Ovary (tissue), 9 donors: ENCODE data around the gene USH1G. TPM values are rescaled to one million over a fixed set of nuclear protein-coding genes. Genes with fewer than 3 reads are reported as not detected.

ENCODE experiments used
- DNase-seq, 5 donors: peaks; one replicate each; pipeline ENCODE4 v3.0.0-alpha.2; 2019 to 2020
- H3K27ac ChIP-seq, 2 donors: fragments of 200-600 bp; one replicate each; pipeline versions ENCODE4 v1.5.1 to v1.8.0; 2019 to 2022
- H3K27me3 ChIP-seq: fragments of 200-600 bp; one replicate; pipeline ENCODE4 v1.8.0; 2022
- H3K36me3 ChIP-seq: fragments of 200-600 bp; sonication (generic); one replicate; pipeline ENCODE4 v1.5.1; 2019
- H3K4me1 ChIP-seq: one replicate; pipeline ENCODE4 v1.8.1; 2013; ENCODE audit warnings: mild to moderate bottlenecking, moderate library complexity; ENCODE audit not compliant: insufficient read depth
- H3K4me3 ChIP-seq: fragments of 200-600 bp; sonication (generic); one replicate; pipeline ENCODE4 v1.5.1; 2017
- H3K9me3 ChIP-seq, 2 donors: fragments of 200-600 bp in 1 of 2; sonication (generic) in 1 of 2; one replicate each; pipeline versions ENCODE4 v1.5.1 to v1.8.1; 2013 to 2019; ENCODE audit warnings: mild to moderate bottlenecking in 1 of 2, moderate library complexity in 1 of 2
- EP300 ChIP-seq: sonication (generic); formaldehyde crosslinking; IDR thresholded peaks from one replicate; pipeline ENCODE4 v1.6.1; 2017; ENCODE audit warnings: antibody characterized with exemption
- POLR2A ChIP-seq: fragments of 450-650 bp; IDR thresholded peaks from one replicate; pipeline ENCODE4 v1.6.1; 2017; ENCODE audit warnings: antibody characterized with exemption, mild to moderate bottlenecking, moderate library complexity
- WGBS, 3 donors: extraction: QIAGEN DNeasy Blood & Tissue Kit in 1 of 3; methylation state at CpG; one replicate each; pipeline versions ENCODE4 v1.1.5 to v1.1.7; 2013 to 2017; 5-methylcytosine and 5-hydroxymethylcytosine counted together
- intact Hi-C, 4 donors: fragments of 100-400 bp; cut with DNase I; formaldehyde crosslinking; loops; one replicate each; pipeline versions ENCODE4 v1.11.0 to v1.15.1; 2022 to 2023
- polyA plus RNA-seq, 2 donors: library from polyadenylated mRNA; stranded (reverse); fragments of 200-250 nt in 1 of 2; fragments of 350-450 nt in 1 of 2; fragmentation: Illumina TruSeq in 1 of 2; extraction: RNeasy Lipid Tissue Mini Kit (QIAGEN cat#74804) in 1 of 2; gene quantifications; one replicate each; pipeline ENCODE4 v1.2.3, GENCODE V29; 2013 to 2014
- total RNA-seq, 7 donors: library from RNA; depleted of rRNA in 2 of 7; stranded (reverse); fragments of >200 nt in 2 of 7; fragmentation: NEBNext Ultra II Directional in 3 of 7; extraction: Animal tissue kit (Norgen Biotek cat#: 25700) in 3 of 7; gene quantifications; one replicate each; pipeline versions ENCODE4 v1.1.0 to v1.2.4, GENCODE V29; 2016 to 2023
- TF ChIP-seq, protein P1 (sequence below), 3 donors: fragments of 450-650 bp in 2 of 3; fragments of 200-600 bp in 1 of 3; IDR thresholded peaks; one replicate each; pipeline versions ENCODE4 v1.5.1 to v1.8.0; 2016 to 2022; ENCODE audit warnings: antibody characterized with exemption in 3 of 3, mild to moderate bottlenecking in 1 of 3
- donor health status: DM: no; HTN: no; CAD: no; lungs with moderate emphysema.
- donor health status: DM: no; HTN: no; CAD: no.
- donor health status: Bipolar disorder and iron deficiency.
- donor health status: DM: yes; HTN: yes; CAD: no.
- donor health status: DM: no; HTN: no; CAD: no.
- donor health status: DM: yes; HTN: yes; CAD: no.

The USH1G gene
- total and polyA plus RNA-seq, 9 donors = 0.08 to 1.4 (median 0.61) TPM

- Histone ChIP-seq H3K27ac (no peak overlapping the region), H3K9me3 (no peaks in the 10 kb centered on the region), H3K36me3 (no peaks in the 10 kb centered on the region), H3K4me3 (no peak overlapping the region), H3K4me1 (no peaks in the 10 kb centered on the region), H3K27me3 (peaks cover 5% of the 10 kb centered on the region)
- 46 to 53% (median 47%) methylated on average over 8 of the region's 8 CpGs for WGBS, 3 donors
- no peak for TF ChIP-seq POLR2A
- TF ChIP-seq EP300 = no peak
- TF ChIP-seq, protein P1, sequence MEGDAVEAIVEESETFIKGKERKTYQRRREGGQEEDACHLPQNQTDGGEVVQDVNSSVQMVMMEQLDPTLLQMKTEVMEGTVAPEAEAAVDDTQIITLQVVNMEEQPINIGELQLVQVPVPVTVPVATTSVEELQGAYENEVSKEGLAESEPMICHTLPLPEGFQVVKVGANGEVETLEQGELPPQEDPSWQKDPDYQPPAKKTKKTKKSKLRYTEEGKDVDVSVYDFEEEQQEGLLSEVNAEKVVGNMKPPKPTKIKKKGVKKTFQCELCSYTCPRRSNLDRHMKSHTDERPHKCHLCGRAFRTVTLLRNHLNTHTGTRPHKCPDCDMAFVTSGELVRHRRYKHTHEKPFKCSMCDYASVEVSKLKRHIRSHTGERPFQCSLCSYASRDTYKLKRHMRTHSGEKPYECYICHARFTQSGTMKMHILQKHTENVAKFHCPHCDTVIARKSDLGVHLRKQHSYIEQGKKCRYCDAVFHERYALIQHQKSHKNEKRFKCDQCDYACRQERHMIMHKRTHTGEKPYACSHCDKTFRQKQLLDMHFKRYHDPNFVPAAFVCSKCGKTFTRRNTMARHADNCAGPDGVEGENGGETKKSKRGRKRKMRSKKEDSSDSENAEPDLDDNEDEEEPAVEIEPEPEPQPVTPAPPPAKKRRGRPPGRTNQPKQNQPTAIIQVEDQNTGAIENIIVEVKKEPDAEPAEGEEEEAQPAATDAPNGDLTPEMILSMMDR (IDR thresholded peaks at IDR 0.05) = no peak
- no peak for DNase-seq
- intact Hi-C loops = no loop called here
These were observed 15.3 kb upstream of the USH1G start for GRCh38 chr17:74938194-74938950.

DNA sequence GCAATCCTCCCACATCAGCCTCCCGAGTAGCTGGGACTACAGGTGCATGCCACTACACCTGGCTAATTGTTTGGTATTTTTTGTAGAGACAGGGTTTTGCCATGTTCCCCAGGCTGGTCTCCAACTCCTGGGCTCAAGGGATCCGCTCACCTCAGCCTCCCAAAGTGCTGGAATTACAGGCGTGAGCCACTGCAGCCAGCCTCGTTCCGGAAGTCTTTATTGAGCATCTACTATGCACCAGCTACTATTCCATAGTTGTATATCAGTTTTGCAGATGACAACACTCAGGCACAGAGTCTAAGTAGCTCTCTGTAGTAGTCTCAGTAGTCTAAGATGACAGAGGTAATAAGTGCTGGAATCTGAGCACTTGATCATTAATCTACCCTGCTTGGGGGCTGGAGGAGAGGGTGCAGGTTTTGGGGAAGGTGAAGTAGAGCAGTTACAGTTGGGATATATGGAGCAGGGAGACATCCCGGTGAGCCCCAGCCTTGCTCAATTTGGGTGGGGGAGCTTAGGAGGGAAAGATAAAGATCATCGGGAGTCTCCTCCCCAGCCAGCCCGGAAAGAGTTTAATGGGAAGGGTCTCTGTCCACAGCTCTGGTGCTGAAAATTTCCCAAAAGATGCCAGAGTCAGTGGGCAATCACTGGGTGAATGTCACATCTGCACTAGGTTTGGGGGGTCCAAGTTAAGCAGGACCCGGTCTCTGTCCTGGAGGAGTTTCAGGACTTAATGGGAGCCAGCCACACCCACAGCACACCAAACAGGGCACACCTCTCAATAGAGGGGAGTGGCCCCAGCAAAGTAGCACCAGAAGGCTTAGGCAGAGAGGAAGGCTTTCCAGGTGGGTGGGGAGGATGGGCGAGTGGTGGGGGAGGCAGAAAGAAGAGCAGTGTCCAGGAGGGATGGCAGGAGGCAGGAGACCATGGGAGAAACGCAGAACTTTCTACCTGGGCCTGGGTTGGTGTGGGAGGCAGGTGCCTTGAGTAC is 14.3 kb upstream of the USH1G start:
- intact Hi-C loops = no loop called here
- no peak overlapping the region for H3K4me3 ChIP-seq
- H3K36me3 ChIP-seq = no peaks in the 10 kb centered on the region
- no peaks in the 10 kb centered on the region for H3K9me3 ChIP-seq
- TF ChIP-seq, protein P1 (IDR thresholded peaks at IDR 0.05) = no peak
- TF ChIP-seq POLR2A (no peak), EP300 (no peak)
- no peaks in the 10 kb centered on the region for H3K4me1 ChIP-seq
- no peak overlapping the region for H3K27ac ChIP-seq
- WGBS, 3 donors = 45 to 47% (median 45%) methylated on average over 11 of the region's 11 CpGs
- peaks cover 5% of the 10 kb centered on the region for H3K27me3 ChIP-seq
- DNase-seq = no peak

- peaks cover 5% of the 10 kb centered on the region for H3K27me3 ChIP-seq
- 9 to 15% (median 10%) methylated on average over 12 of the region's 12 CpGs for WGBS, 3 donors
- no peak overlapping the region for H3K4me3 ChIP-seq
- no peak for DNase-seq
- TF ChIP-seq, protein P1 (IDR thresholded peaks at IDR 0.05) = no peak
- TF ChIP-seq POLR2A = no peak
- TF ChIP-seq EP300 = no peak
- no peaks in the 10 kb centered on the region for H3K4me1 ChIP-seq
- intact Hi-C loops = no loop called here
- no peaks in the 10 kb centered on the region for H3K36me3 ChIP-seq
- no peaks in the 10 kb centered on the region for H3K9me3 ChIP-seq
- H3K27ac ChIP-seq = no peak overlapping the region
These were observed 13.4 kb upstream of the USH1G start for GRCh38 chr17:74936470-74936799.

DNA sequence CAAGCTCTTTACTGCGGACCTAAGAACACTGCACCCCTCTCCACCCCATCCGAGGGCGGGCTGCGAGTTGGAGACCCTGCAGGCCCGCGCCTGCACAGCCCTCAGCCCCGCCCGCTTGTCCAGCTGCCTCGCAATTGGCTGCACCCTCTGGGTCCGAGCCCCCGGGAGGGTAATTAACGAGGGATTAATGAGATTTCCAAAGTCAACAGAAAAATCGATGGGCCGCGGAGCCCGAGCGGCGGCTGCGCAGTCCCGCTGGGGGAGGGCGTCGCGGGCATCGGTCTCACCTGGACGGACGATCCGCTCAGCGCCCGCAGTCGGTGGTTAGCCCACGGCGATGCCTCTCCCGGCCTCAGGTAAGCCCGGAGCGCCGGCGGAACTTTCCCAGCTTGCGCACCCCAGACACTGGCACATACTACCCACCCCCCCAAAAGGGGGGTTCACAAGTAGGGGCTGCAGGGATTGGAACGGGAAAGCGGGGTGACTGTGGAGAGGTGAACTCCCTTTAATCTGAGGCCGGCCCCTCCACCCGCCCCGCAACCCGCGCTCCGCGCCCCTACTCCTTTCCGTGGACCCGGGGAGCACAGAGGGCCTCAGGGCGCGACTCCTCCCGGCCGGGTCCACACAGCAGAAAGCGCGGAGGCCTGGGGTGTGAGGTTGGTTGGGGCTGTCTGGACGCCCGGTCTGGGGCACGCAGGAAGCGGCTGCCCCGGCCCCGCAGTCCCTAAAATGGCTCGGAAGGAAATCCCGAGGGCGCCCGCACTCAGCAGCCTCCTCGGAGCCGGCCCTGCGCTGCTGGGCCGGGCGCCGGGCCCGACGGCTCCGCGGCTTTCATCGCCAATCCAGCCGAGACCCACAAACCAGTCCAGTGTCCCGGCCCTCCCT is 12.8 kb upstream of the USH1G start, which contains the start of gene OTOP3:
OTOP3 (plus strand) TSS at position 314 of the 885 bp plus-strand sequence; CDS start at position 338, 24 bp downstream.
- Histone ChIP-seq H3K4me3 (no peak within 1 kb of the TSS), H3K4me1 (no peaks in the 10 kb centered on the region), H3K27ac (no peak within 1 kb of the TSS), H3K36me3 (no peaks in the 10 kb centered on the region), H3K9me3 (no peaks in the 10 kb centered on the region), H3K27me3 (peaks cover 5% of the 10 kb centered on the region)
- WGBS, 3 donors = 3 to 4% (median 3%) methylated on average over 67 to 78 of the region's 78 CpGs
- TF ChIP-seq EP300 (no peak), POLR2A (no peak)
- TF ChIP-seq, protein P1 (IDR thresholded peaks at IDR 0.05) = no peak
- intact Hi-C loops = no loop called here
- no peak for DNase-seq
